Muscle of leg (tissue), 11 donors: ENCODE data around the gene EGR2. TPM values are rescaled to one million over a fixed set of nuclear protein-coding genes. Genes with fewer than 3 reads are reported as not detected.

Source experiments
- DNase-seq: peaks from one replicate; pipeline ENCODE4 v3.0.0; 2013
- H3K27ac ChIP-seq: one replicate; pipeline ENCODE4 v1.5.1; 2013; ENCODE audit warnings: mild to moderate bottlenecking, low read length, control low read depth
- H3K27me3 ChIP-seq: one replicate; pipeline ENCODE4 v1.6.1; 2013; ENCODE audit warnings: low read length; ENCODE audit not compliant: control insufficient read depth, insufficient read depth
- H3K36me3 ChIP-seq: one replicate; pipeline ENCODE4 v1.6.1; 2013; ENCODE audit warnings: low read length; ENCODE audit not compliant: control insufficient read depth, insufficient read depth
- H3K4me1 ChIP-seq: one replicate; pipeline ENCODE4 v1.6.1; 2013; ENCODE audit warnings: low read length; ENCODE audit not compliant: control insufficient read depth, insufficient read depth
- H3K4me3 ChIP-seq: one replicate; pipeline ENCODE4 v1.5.1; 2013; ENCODE audit warnings: low read length, control low read depth
- H3K9me3 ChIP-seq: replicated peaks from 2 replicates; pipeline ENCODE4 v1.6.1; 2013; ENCODE audit warnings: low read depth, low read length; ENCODE audit not compliant: control insufficient read depth
- WGBS: methylation state at CpG from one replicate; pipeline ENCODE4 v1.1.5; 2013; ENCODE audit warnings: missing lambda C conversion rate; ENCODE audit not compliant: insufficient coverage; 5-methylcytosine and 5-hydroxymethylcytosine counted together
- polyA plus RNA-seq, 8 donors: library from polyadenylated mRNA; unstranded; fragments of 120-200 nt; gene quantifications; one replicate each; pipeline versions ENCODE4 v1.2.1 to v1.2.3, GENCODE V29; 2013; ENCODE audit warnings: inconsistent platforms in 1 of 8, low replicate concordance in 1 of 8; ENCODE audit not compliant: insufficient read length in 8 of 8, insufficient read depth in 1 of 8
- total RNA-seq: library from RNA; stranded (reverse); fragments of 120-200 nt; gene quantifications from one replicate; pipeline ENCODE4 v1.2.4, GENCODE V29; 2013

EGR2 gene
- total and polyA plus RNA-seq, 9 donors, result 1.5 to 8.1 (median 3.4) TPM

GRCh38 chr10:62779487-62780248 is 36.5 kb downstream of the EGR2 start:
- no peaks in the 10 kb centered on the region for H3K9me3 ChIP-seq
- H3K36me3 ChIP-seq, result no peaks in the 10 kb centered on the region
- no peak overlapping the region for H3K4me3 ChIP-seq
- H3K4me1 ChIP-seq, result peaks cover 4% of the 10 kb centered on the region
- H3K27me3 ChIP-seq, result no peaks in the 10 kb centered on the region
- H3K27ac ChIP-seq, result no peak overlapping the region
- DNase-seq, result peak; percentile 34
- WGBS, result no CpG with 5 or more reads among the region's 5 CpGs

GRCh38 chr10:62778125-62778524 is 38.0 kb downstream of the EGR2 start:
- no peaks in the 10 kb centered on the region for H3K36me3 ChIP-seq
- H3K4me3 ChIP-seq, result no peak overlapping the region
- no peaks in the 10 kb centered on the region for H3K27me3 ChIP-seq
- no peak overlapping the region for H3K27ac ChIP-seq
- WGBS, result no CpG with 5 or more reads among the region's 2 CpGs
- peaks cover 4% of the 10 kb centered on the region for H3K4me1 ChIP-seq
- no peaks in the 10 kb centered on the region for H3K9me3 ChIP-seq
- DNase-seq, result no peak

GRCh38 chr10:62772186-62772974 is 43.8 kb downstream of the EGR2 start:
- H3K9me3 ChIP-seq, result no peaks in the 10 kb centered on the region
- DNase-seq, result peak; percentile 82
- H3K36me3 ChIP-seq, result no peaks in the 10 kb centered on the region
- 5% methylated on average over 2 of the region's 7 CpGs for WGBS
- H3K27ac ChIP-seq, result peak overlapping the region; percentile 83
- H3K4me3 ChIP-seq, result no peak overlapping the region
- no peaks in the 10 kb centered on the region for H3K27me3 ChIP-seq
- peaks cover 17% of the 10 kb centered on the region for H3K4me1 ChIP-seq

GRCh38 chr10:62769574-62770242 is 46.5 kb downstream of the EGR2 start:
- H3K36me3 ChIP-seq, result no peaks in the 10 kb centered on the region
- peaks cover 19% of the 10 kb centered on the region for H3K4me1 ChIP-seq
- no CpG with 5 or more reads among the region's 1 CpG for WGBS
- H3K9me3 ChIP-seq, result no peaks in the 10 kb centered on the region
- no peak overlapping the region for H3K4me3 ChIP-seq
- H3K27ac ChIP-seq, result no peak overlapping the region
- H3K27me3 ChIP-seq, result no peaks in the 10 kb centered on the region
- peak; percentile 32 for DNase-seq

GRCh38 chr10:62766386-62766785 is 49.8 kb downstream of the EGR2 start:
- Histone ChIP-seq H3K9me3 (no peaks in the 10 kb centered on the region), H3K4me1 (peaks cover 17% of the 10 kb centered on the region), H3K27ac (no peak overlapping the region), H3K27me3 (no peaks in the 10 kb centered on the region), H3K36me3 (no peaks in the 10 kb centered on the region), H3K4me3 (no peak overlapping the region)
- 83% methylated on average over 1 of the region's 3 CpGs for WGBS
- DNase-seq, result no peak

DNA sequence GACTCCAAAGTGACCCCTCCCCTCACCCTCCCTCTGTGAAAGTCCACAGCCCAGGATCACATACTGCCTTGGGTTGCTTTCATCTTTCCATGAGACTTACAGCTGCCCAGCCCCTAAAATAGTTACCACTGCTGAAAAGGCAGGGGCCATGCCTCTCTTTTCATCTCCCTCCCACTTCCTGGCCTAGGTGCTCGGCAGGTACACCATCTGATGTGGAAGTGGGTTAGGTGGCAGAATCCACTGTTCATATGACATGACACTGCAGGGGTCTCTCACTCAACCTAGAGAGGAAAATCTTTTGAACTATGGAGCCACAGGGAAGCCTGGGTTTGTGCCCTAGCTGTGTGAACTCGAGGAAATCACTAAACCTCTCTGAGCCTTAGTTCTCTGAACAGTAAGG is 50.4 kb downstream of the EGR2 start:
- H3K4me3 ChIP-seq, result no peak overlapping the region
- DNase-seq, result no peak
- WGBS, result no CpG with 5 or more reads among the region's 2 CpGs
- no peak overlapping the region for H3K27ac ChIP-seq
- no peaks in the 10 kb centered on the region for H3K27me3 ChIP-seq
- H3K36me3 ChIP-seq, result no peaks in the 10 kb centered on the region
- no peaks in the 10 kb centered on the region for H3K9me3 ChIP-seq
- H3K4me1 ChIP-seq, result peaks cover 13% of the 10 kb centered on the region

GRCh38 chr10:62764011-62764410 is 52.2 kb downstream of the EGR2 start:
- no peak for DNase-seq
- peaks cover 15% of the 10 kb centered on the region for H3K4me1 ChIP-seq
- no peaks in the 10 kb centered on the region for H3K36me3 ChIP-seq
- no peak overlapping the region for H3K27ac ChIP-seq
- H3K27me3 ChIP-seq, result no peaks in the 10 kb centered on the region
- no peak overlapping the region for H3K4me3 ChIP-seq
- WGBS, result 100% methylated on average over 2 of the region's 4 CpGs
- H3K9me3 ChIP-seq, result no peaks in the 10 kb centered on the region

DNA sequence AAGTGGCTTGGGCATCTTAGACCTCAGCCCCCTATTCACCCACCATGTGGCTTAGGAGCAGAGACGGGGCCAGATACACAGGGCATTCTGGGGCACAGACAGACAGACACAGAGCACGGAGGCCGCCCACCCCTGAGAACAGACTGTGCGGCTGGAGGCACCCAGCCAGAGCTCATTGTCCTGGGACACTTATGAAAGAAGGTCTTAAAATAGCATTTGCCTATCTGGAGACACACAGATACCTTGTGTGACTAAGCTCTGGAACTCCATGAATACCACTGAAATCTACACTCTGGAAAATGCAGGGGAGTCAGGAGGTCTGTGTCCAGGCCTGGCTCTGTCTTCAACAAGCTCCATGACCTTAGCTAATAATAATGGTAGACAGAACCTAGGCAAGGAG is 53.0 kb downstream of the EGR2 start:
- no peak overlapping the region for H3K4me3 ChIP-seq
- no peak for DNase-seq
- no peaks in the 10 kb centered on the region for H3K9me3 ChIP-seq
- H3K4me1 ChIP-seq, result peaks cover 15% of the 10 kb centered on the region
- H3K36me3 ChIP-seq, result no peaks in the 10 kb centered on the region
- no peaks in the 10 kb centered on the region for H3K27me3 ChIP-seq
- H3K27ac ChIP-seq, result no peak overlapping the region
- 87% methylated on average over 3 of the region's 4 CpGs for WGBS
